NOMO-1 treated with dmso at 0.1 percent for 144 hours (cell line): Measurements from ENCODE around the gene TMEM50A.
"Not testable (repeated sequence)": the region's sequence is repeated elsewhere in the genome, so short reads cannot be mapped to it uniquely, and the experiment has no call there.

Experiments
- DNase-seq: peaks from one replicate; lab custom pipeline; 2025; ENCODE audit not compliant: unreplicated experiment; lab: John Stamatoyannopoulos, UW

Gene TMEM50A

GRCh38 chr1:25383090-25383489, 45.0 kb downstream of the TMEM50A start:
- not testable (repeated sequence) for DNase-seq

- not testable (repeated sequence) for DNase-seq
Measured at GRCh38 chr1:25383875-25384274, 45.7 kb downstream of the TMEM50A start.

GRCh38 chr1:25387096-25387495, 49.0 kb downstream of the TMEM50A start:
- not testable (repeated sequence) for DNase-seq

GRCh38 chr1:25388691-25389090, 50.6 kb downstream of the TMEM50A start:
- DNase-seq: not testable (repeated sequence)

GRCh38 chr1:25389721-25390120, 51.6 kb downstream of the TMEM50A start:
- DNase-seq: not testable (repeated sequence)

- no peak for DNase-seq
Measured at GRCh38 chr1:25392841-25393240, 54.7 kb downstream of the TMEM50A start.

GRCh38 chr1:25397549-25397948, 59.4 kb downstream of the TMEM50A start:
- not testable (repeated sequence) for DNase-seq

- not testable (repeated sequence) for DNase-seq
Measured at GRCh38 chr1:25398079-25398478, 59.9 kb downstream of the TMEM50A start.

- DNase-seq: not testable (repeated sequence)
Measured at GRCh38 chr1:25402947-25403803, 65.0 kb downstream of the TMEM50A start.

GRCh38 chr1:25405731-25406305, 67.7 kb downstream of the TMEM50A start:
- DNase-seq: not testable (repeated sequence)

GRCh38 chr1:25409641-25410427, 71.7 kb downstream of the TMEM50A start:
- not testable (repeated sequence) for DNase-seq
